ENCODE measurements around the gene R3HDM4.
A peak's percentile ranks its signal among the peaks of the same experiment; 100 is the strongest.
"Not testable (repeated sequence)": the region's sequence is repeated elsewhere in the genome, so short reads cannot be mapped to it uniquely, and the experiment has no call there.

The R3HDM4 gene

DNA sequence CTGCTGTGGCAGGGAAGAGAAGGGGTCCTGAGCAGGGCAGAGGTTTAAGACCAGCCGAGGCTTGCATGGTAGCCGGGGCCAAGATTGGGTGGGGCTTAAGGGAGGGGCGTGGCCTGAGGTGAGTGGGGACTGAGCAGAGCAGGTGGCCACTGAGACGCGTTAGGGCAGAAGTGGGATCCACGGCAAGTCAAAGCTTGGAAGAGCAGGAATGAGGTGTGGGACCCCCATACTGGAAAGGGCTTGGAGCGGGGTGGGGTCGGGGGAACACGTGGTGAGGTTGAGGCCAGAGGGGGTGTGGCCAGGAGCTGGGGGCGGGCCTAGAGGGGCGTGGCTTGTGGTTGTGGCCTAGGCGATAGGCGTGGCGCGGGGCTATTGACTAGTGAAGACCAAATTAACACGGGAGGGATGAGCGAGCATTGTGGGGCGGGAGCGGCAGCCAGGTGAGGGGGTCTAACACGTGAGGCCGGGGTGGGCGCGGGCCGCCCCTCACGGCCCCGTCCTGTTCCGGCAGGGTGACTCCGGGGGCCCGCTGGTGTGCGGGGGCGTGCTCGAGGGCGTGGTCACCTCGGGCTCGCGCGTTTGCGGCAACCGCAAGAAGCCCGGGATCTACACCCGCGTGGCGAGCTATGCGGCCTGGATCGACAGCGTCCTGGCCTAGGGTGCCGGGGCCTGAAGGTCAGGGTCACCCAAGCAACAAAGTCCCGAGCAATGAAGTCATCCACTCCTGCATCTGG, 50.3 kb downstream of the R3HDM4 start:
- Histone ChIP-seq H3K27ac (ENCODE audit: low read length) (no peak overlapping the region), H3K4me1 (ENCODE audit: control insufficient read depth, insufficient read depth, low read length) (peaks cover 9% of the 10 kb centered on the region), H3K9me3 (ENCODE audit: control insufficient read depth, insufficient read depth, low read length) (no peaks in the 10 kb centered on the region), H3K4me3 (ENCODE audit: low read length) (peak overlapping the region; percentile 37; the same call in 1 of the 2 replicates), H3K27me3 (ENCODE audit: control insufficient read depth, insufficient read depth, low read length) (no peaks in the 10 kb centered on the region; the same call in 1 of the 2 replicates), H3K36me3 (ENCODE audit: control insufficient read depth, insufficient read depth, low read length) (no peaks in the 10 kb centered on the region)
- WGBS (ENCODE audit: insufficient coverage, insufficient read length), result no CpG with 5 or more reads among the region's 48 CpGs
- DNase-seq (ENCODE audit: low read depth, low spot score), result peak; percentile 52

DNA sequence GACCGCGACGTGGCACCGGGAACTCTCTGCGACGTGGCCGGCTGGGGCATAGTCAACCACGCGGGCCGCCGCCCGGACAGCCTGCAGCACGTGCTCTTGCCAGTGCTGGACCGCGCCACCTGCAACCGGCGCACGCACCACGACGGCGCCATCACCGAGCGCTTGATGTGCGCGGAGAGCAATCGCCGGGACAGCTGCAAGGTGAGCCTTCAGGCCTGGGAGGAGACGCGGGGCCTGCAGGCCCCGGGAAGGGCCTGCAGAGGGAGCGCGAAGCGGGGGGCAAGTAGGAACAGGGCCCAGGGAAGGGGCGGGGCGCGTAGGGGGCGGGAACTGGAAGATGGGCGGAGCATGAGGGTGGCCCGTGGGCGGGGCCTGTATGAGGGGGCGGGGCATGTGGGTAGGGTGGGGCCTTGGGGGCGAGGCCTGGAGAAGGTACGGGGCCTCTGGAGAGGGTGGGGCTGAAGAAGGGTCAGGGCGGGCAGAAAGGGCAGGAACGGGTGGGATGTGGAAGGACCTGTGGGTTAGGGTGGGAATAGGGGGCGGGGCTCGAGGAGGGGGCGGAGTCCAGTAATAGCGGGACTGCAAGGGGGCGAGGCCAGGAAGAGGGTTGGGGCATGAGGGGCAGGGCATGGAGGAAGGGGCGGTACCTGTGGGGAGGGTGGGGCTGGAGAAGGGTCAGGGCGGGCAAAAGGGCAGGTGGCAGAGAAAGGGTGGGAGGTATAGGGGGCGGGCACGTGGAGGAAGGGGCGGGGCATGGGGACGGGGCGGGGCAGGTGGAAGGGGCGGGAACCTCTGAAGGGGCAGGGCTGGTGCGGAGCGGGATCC, 51.1 kb downstream of the R3HDM4 start:
- peaks cover 8% of the 10 kb centered on the region for H3K4me1 ChIP-seq (ENCODE audit: control insufficient read depth, insufficient read depth, low read length)
- H3K9me3 ChIP-seq (ENCODE audit: control insufficient read depth, insufficient read depth, low read length), result no peaks in the 10 kb centered on the region
- DNase-seq (ENCODE audit: low read depth, low spot score), result peak; percentile 77
- no peak overlapping the region for H3K27ac ChIP-seq (ENCODE audit: low read length)
- no peaks in the 10 kb centered on the region; the same call in 1 of the 2 replicates for H3K27me3 ChIP-seq (ENCODE audit: control insufficient read depth, insufficient read depth, low read length)
- no CpG with 5 or more reads among the region's 60 CpGs for WGBS (ENCODE audit: insufficient coverage, insufficient read length)
- H3K4me3 ChIP-seq (ENCODE audit: low read length), result peak overlapping the region; percentile 37; the same call in 1 of the 2 replicates
- no peaks in the 10 kb centered on the region for H3K36me3 ChIP-seq (ENCODE audit: control insufficient read depth, insufficient read depth, low read length)

DNA sequence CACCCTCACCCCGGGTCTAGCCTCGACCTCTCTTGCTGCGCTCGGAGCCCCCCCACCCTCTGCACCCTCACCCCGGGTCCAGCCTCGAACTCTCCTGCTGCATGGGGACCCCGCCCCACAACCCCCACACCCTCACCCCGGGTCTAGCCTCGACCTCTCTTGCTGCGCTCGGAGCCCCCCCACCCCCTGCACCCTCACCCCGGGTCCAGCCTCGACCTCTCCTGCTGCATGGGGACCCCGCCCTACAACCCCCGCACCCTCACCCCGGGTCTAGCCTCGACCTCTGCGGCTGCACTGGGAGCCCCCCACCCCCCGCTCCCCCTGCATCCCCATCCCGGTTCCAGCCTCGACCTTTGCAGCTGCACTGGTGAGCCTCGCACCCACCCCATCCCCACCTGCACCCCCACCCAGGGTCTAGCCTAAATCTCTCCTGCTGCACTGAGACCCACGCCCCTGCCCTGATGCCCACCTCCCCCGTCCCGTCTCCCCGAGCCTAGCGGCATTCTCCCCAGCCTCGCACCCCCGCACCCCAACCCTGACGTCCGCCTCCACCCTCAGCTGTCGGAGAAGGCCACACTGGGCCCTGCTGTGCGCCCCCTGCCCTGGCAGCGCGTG, 51.8 kb downstream of the R3HDM4 start:
- no peak for DNase-seq (ENCODE audit: low read depth, low spot score)
- Histone ChIP-seq H3K27me3 (ENCODE audit: control insufficient read depth, insufficient read depth, low read length) (no peaks in the 10 kb centered on the region; the same call in 1 of the 2 replicates), H3K36me3 (ENCODE audit: control insufficient read depth, insufficient read depth, low read length) (no peaks in the 10 kb centered on the region), H3K9me3 (ENCODE audit: control insufficient read depth, insufficient read depth, low read length) (no peaks in the 10 kb centered on the region), H3K27ac (ENCODE audit: low read length) (no peak overlapping the region), H3K4me1 (ENCODE audit: control insufficient read depth, insufficient read depth, low read length) (peaks cover 7% of the 10 kb centered on the region; the same call in 1 of the 2 replicates), H3K4me3 (ENCODE audit: low read length) (peak overlapping the region; percentile 8; the same call in 1 of the 2 replicates)
- no CpG with 5 or more reads among the region's 35 CpGs for WGBS (ENCODE audit: insufficient coverage, insufficient read length)

DNA sequence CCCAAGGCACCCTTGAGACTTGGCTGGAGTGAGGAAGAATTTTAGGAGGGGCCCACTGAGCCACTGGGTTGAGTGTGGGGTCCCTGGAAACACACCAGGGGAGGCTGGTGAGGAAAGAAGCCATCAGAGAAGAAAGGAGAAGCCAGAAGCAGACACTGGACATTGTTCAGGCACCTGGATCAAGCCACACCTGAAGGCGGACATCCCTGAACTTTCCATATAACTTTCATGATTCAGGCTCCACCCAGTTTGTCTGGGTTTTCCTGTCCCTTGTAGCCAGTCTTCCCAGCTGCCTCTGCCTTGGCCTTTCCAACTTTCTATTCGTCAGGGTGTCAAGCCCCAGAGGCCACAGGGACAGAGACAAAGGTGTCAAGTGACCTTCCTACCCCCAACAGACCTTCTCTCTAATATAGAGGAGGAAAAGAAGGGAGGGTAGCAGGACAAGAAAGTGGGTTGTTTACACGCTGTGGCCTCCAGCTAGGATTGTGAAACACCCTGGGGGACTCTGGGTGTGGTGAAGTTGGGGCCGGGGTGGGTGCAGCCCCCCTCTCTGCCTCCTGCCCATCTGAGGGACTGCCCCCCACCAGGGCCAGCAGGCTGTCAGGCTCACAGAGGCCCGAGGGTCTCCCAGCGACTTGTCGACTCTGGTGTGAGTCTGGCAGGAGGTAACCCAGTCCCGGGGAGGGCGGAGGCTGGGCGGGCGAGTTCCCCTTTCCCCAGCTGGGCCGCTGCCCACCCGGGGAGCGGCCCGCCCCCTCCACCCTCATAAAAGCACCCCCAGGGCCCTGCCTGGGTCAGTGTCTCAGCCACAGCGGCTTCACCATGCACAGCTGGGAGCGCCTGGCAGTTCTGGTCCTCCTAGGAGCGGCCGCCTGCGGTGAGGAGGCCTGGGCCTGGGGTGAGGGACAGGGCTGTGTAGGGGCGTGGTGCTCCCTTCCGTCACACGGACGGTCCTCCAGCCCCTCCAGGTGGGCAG, 53.9 kb downstream of the R3HDM4 start, which contains the start of gene CFD:
CFD (plus strand) TSS at position 797 of the 976 bp plus-strand sequence; CDS start at position 823, 26 bp downstream.
- DNase-seq (ENCODE audit: low read depth, low spot score), result no peak
- WGBS (ENCODE audit: insufficient coverage, insufficient read length), result no CpG with 5 or more reads among the region's 24 CpGs
- no peak within 1 kb of the TSS for H3K27ac ChIP-seq (ENCODE audit: low read length)

DNA sequence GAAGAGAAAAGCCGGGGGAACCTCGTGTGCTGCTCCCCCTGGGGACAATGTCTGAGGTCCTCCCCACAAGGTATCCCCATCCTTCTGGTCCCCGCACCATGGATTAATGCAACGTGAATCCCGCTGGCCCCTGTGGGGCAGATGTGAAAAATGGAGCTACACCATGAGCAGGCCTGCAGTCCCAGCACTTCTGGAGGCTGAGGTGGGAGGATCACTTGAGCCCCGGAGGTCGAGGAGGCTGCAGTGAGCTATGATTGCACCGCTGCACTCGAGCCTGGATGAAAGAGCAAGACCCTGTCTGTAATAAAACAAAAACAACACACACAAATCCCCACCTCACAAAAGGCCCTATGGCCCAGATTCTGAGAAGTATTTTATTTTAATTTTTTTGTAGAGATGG, 54.7 kb downstream of the R3HDM4 start:
- H3K4me1 ChIP-seq (ENCODE audit: control insufficient read depth, insufficient read depth, low read length), result peaks cover 6% of the 10 kb centered on the region; the same call in 1 of the 2 replicates
- no peak for DNase-seq (ENCODE audit: low read depth, low spot score)
- WGBS (ENCODE audit: insufficient coverage, insufficient read length), result no CpG with 5 or more reads among the region's 9 CpGs
- no peak overlapping the region for H3K4me3 ChIP-seq (ENCODE audit: low read length)
- no peaks in the 10 kb centered on the region for H3K36me3 ChIP-seq (ENCODE audit: control insufficient read depth, insufficient read depth, low read length)
- no peak overlapping the region for H3K27ac ChIP-seq (ENCODE audit: low read length)
- H3K27me3 ChIP-seq (ENCODE audit: control insufficient read depth, insufficient read depth, low read length), result no peaks in the 10 kb centered on the region; the same call in 1 of the 2 replicates
- no peaks in the 10 kb centered on the region for H3K9me3 ChIP-seq (ENCODE audit: control insufficient read depth, insufficient read depth, low read length)

More for the DNA sequence above, 53.9 kb downstream of the R3HDM4 start, which contains the start of gene CFD:
- Histone ChIP-seq H3K4me1 (ENCODE audit: control insufficient read depth, insufficient read depth, low read length) (peaks cover 6% of the 10 kb centered on the region; the same call in 1 of the 2 replicates), H3K36me3 (ENCODE audit: control insufficient read depth, insufficient read depth, low read length) (no peaks in the 10 kb centered on the region), H3K27me3 (ENCODE audit: control insufficient read depth, insufficient read depth, low read length) (no peaks in the 10 kb centered on the region; the same call in 1 of the 2 replicates), H3K4me3 (ENCODE audit: low read length) (peak within 1 kb of the TSS; percentile 61; the same call in 1 of the 2 replicates), H3K9me3 (ENCODE audit: control insufficient read depth, insufficient read depth, low read length) (no peaks in the 10 kb centered on the region)

DNA sequence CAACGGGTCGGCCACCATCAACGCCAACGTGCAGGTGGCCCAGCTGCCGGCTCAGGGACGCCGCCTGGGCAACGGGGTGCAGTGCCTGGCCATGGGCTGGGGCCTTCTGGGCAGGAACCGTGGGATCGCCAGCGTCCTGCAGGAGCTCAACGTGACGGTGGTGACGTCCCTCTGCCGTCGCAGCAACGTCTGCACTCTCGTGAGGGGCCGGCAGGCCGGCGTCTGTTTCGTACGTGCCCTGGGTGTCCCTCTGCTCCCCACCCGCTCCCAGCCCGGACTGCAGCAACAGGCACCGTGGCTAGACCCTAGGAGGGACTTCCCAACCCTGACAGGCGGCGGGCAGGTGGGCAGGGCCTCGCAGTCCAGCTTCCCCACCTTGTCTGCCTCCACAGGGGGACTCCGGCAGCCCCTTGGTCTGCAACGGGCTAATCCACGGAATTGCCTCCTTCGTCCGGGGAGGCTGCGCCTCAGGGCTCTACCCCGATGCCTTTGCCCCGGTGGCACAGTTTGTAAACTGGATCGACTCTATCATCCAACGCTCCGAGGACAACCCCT, 57.4 kb downstream of the R3HDM4 start:
- Histone ChIP-seq H3K27me3 (ENCODE audit: control insufficient read depth, insufficient read depth, low read length) (no peaks in the 10 kb centered on the region; the same call in 1 of the 2 replicates), H3K4me1 (ENCODE audit: control insufficient read depth, insufficient read depth, low read length) (peaks cover 2% of the 10 kb centered on the region; the same call in 1 of the 2 replicates), H3K27ac (ENCODE audit: low read length) (no peak overlapping the region), H3K4me3 (ENCODE audit: low read length) (no peak overlapping the region), H3K36me3 (ENCODE audit: control insufficient read depth, insufficient read depth, low read length) (no peaks in the 10 kb centered on the region; the same call in 1 of the 2 replicates), H3K9me3 (ENCODE audit: control insufficient read depth, insufficient read depth, low read length) (no peaks in the 10 kb centered on the region)
- WGBS (ENCODE audit: insufficient coverage, insufficient read length), result no CpG with 5 or more reads among the region's 40 CpGs
- DNase-seq (ENCODE audit: low read depth, low spot score), result no peak

DNA sequence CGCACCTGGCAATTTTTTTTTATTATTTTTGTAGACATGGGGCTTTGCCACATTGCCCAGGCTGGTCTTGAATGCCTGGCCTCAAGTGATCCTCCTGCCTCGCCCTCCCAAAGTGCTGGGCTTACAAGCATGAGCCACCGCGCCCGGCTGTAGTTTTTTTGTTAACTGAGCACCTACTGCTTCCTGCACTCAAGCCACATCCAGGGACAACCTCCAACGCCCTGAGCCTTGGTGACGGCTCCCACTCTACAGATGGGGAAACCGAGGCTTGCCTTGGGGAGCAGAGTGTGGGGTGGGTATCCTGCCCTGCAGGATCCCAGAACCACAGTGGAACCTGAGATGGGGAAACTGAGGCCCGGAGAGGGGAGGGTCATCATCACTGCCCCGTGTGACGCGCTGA, 57.9 kb downstream of the R3HDM4 start:
- no CpG with 5 or more reads among the region's 12 CpGs for WGBS (ENCODE audit: insufficient coverage, insufficient read length)
- no peaks in the 10 kb centered on the region; the same call in 1 of the 2 replicates for H3K27me3 ChIP-seq (ENCODE audit: control insufficient read depth, insufficient read depth, low read length)
- no peaks in the 10 kb centered on the region; the same call in 1 of the 2 replicates for H3K36me3 ChIP-seq (ENCODE audit: control insufficient read depth, insufficient read depth, low read length)

DNA sequence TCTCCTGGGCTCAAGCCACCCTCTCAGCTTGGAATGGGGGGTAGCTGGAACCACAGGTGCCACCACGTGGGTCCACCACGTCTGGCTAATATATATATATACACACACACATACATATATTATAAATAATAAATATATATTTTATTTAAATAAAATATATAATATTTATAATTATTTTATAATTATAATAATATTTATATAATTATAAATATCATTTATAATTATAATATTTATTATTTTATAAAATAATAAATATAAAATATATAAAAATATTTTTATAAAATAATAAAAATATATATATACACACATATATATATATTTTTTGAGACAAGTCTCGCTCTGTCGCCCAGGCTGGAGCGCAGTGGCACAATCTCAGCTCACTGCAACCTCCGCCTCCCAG, 58.5 kb downstream of the R3HDM4 start:
- DNase-seq (ENCODE audit: low read depth, low spot score), result no peak
- Histone ChIP-seq H3K4me1 (ENCODE audit: control insufficient read depth, insufficient read depth, low read length) (peaks cover 1% of the 10 kb centered on the region; the same call in 1 of the 2 replicates), H3K27me3 (ENCODE audit: control insufficient read depth, insufficient read depth, low read length) (no peaks in the 10 kb centered on the region; the same call in 1 of the 2 replicates), H3K27ac (ENCODE audit: low read length) (no peak overlapping the region), H3K9me3 (ENCODE audit: control insufficient read depth, insufficient read depth, low read length) (no peaks in the 10 kb centered on the region), H3K36me3 (ENCODE audit: control insufficient read depth, insufficient read depth, low read length) (no peaks in the 10 kb centered on the region; the same call in 1 of the 2 replicates), H3K4me3 (ENCODE audit: low read length) (no peak overlapping the region)
- no CpG with 5 or more reads among the region's 6 CpGs for WGBS (ENCODE audit: insufficient coverage, insufficient read length)

More for the DNA sequence above, 57.9 kb downstream of the R3HDM4 start:
- no peak overlapping the region for H3K4me3 ChIP-seq (ENCODE audit: low read length)
- H3K9me3 ChIP-seq (ENCODE audit: control insufficient read depth, insufficient read depth, low read length), result no peaks in the 10 kb centered on the region
- H3K27ac ChIP-seq (ENCODE audit: low read length), result no peak overlapping the region
- peaks cover 2% of the 10 kb centered on the region; the same call in 1 of the 2 replicates for H3K4me1 ChIP-seq (ENCODE audit: control insufficient read depth, insufficient read depth, low read length)
- DNase-seq (ENCODE audit: low read depth, low spot score), result no peak

DNA sequence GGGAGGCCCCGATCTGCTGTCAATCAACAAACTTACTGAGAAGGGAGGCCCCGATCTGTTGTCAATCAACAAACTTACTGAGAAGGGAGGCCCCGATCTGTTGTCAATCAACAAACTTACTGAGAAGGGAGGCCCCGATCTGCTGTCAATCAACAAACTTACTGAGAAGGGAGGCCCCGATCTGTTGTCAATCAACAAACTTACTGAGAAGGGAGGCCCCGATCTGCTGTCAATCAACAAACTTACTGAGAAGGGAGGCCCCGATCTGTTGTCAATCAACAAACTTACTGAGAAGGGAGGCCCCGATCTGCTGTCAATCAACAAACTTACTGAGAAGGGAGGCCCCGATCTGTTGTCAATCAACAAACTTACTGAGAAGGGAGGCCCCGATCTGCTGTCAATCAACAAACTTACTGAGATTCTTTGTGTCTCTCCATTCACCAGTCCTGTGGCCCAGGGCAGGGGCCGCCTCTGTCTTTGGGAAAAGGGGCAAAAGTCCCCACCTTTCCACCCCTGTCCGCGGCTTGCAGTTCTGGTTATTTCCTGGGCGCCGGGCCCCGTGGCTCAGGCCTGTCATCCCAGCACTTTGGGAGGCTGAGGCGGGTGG, 59.3 kb downstream of the R3HDM4 start:
- H3K9me3 ChIP-seq (ENCODE audit: control insufficient read depth, insufficient read depth, low read length); H3K36me3 ChIP-seq (ENCODE audit: control insufficient read depth, insufficient read depth, low read length); DNase-seq (ENCODE audit: low read depth, low spot score); H3K4me3 ChIP-seq (ENCODE audit: low read length); H3K27ac ChIP-seq (ENCODE audit: low read length); H3K4me1 ChIP-seq (ENCODE audit: control insufficient read depth, insufficient read depth, low read length); H3K27me3 ChIP-seq (ENCODE audit: control insufficient read depth, insufficient read depth, low read length): not testable (repeated sequence)
- WGBS (ENCODE audit: insufficient coverage, insufficient read length), result no CpG with 5 or more reads among the region's 17 CpGs
